Naive thymus-derived CD8-positive, alpha-beta T cell (primary cell): ENCODE measurements around the gene LATS1. TPM values are rescaled to one million over a fixed set of nuclear protein-coding genes. Genes with fewer than 3 reads are reported as not detected.
"Not testable (repeated sequence)": the region's sequence is repeated elsewhere in the genome, so short reads cannot be mapped to it uniquely, and the experiment has no call there.

Experiments
- ATAC-seq, 2 donors: fragments of 150-1000 bp; cut with Tn5 transposase in 1 of 2; sonication (Bioruptor Pico), chemical (Tn5 transposase) in 1 of 2; 1 replicate in 1 of 2; 2 replicates in 1 of 2; pipeline ENCODE4 v1.10.0; 2021; ENCODE audit warnings: mild to moderate bottlenecking in 2 of 2, moderate library complexity in 2 of 2
- POLR2A ChIA-PET: fragments of 350-600 bp; sonication (Branson Sonifier 250); formaldehyde crosslinking; loops from one replicate; lab custom pipeline; 2021; ENCODE audit warnings: antibody characterized with exemption; lab: Charles Lee
- DNase-seq, 10 donors: peaks; one replicate each; pipeline versions ENCODE4 v3.0.0 to v3.0.0-alpha.2; 2020 to 2022
- H3K27ac Mint-ChIP-seq, 10 donors: one replicate each; pipeline ENCODE4 v1.8.0; 2020 to 2022; ENCODE audit warnings: mild to moderate bottlenecking in 10 of 10, mixed read lengths in 10 of 10, moderate library complexity in 4 of 10, inconsistent platforms in 1 of 10
- H3K27me3 Mint-ChIP-seq, 5 donors: one replicate each; pipeline ENCODE4 v1.8.0; 2021 to 2022; ENCODE audit warnings: mixed read lengths in 5 of 5
- H3K36me3 Mint-ChIP-seq, 3 donors: one replicate each; pipeline ENCODE4 v1.8.0; 2020 to 2022; ENCODE audit warnings: mixed read lengths in 3 of 3, mild to moderate bottlenecking in 2 of 3, inconsistent platforms in 1 of 3
- H3K4me1 Mint-ChIP-seq, 4 donors: one replicate each; pipeline ENCODE4 v1.8.0; 2021 to 2022; ENCODE audit warnings: mixed read lengths in 4 of 4
- H3K4me3 Mint-ChIP-seq, 10 donors: one replicate each; pipeline ENCODE4 v1.8.0; 2020 to 2022; ENCODE audit warnings: mild to moderate bottlenecking in 10 of 10, mixed read lengths in 10 of 10, moderate library complexity in 6 of 10, inconsistent platforms in 1 of 10
- H3K9me3 Mint-ChIP-seq, 9 donors: one replicate each; pipeline ENCODE4 v1.8.0; 2020 to 2022; ENCODE audit warnings: mixed read lengths in 9 of 9, mild to moderate bottlenecking in 3 of 9, inconsistent platforms in 1 of 9, moderate library complexity in 1 of 9
- polyA plus RNA-seq, 3 donors: library from polyadenylated mRNA; unstranded; fragments of 300-500 nt; fragmentation: Illumina TruSeq; gene quantifications; one replicate each; pipeline ENCODE4 v1.2.3, GENCODE V29; 2021
- total RNA-seq, 8 experiments: library from RNA in 2 of 8; stranded (reverse) in 2 of 8; gene quantifications; one replicate each; pipeline ENCODE4 v1.2.3 and lab custom pipeline; 2021 to 2026

The LATS1 gene
- total and polyA plus RNA-seq, 5 experiments from 2014 or later = 6.8 to 55.7 (median 14.2) TPM

- Mint-ChIP-seq H3K27me3 (no peaks in the 10 kb centered on the region), H3K9me3 (no peaks in the 10 kb centered on the region), H3K27ac (peak overlapping the region in 3 of 10 donors; percentile 34 to 56 (median 51)), H3K36me3 (peaks cover 0 to 69% (median 9%) of the 10 kb centered on the region in 3 donors), H3K4me3 (no peak overlapping the region), H3K4me1 (peaks cover 15 to 34% (median 24%) of the 10 kb centered on the region in 4 donors)
- ATAC-seq (no peak), DNase-seq (no peak)
- POLR2A ChIA-PET = interaction anchor here (0.9 kb wide), 1 partner anchor 22 kb away, joined by 3 read pairs; no protein-coding TSS in a partner anchor
These were observed 23.0 kb downstream of the LATS1 start for GRCh38 chr6:149694921-149695320.

DNA sequence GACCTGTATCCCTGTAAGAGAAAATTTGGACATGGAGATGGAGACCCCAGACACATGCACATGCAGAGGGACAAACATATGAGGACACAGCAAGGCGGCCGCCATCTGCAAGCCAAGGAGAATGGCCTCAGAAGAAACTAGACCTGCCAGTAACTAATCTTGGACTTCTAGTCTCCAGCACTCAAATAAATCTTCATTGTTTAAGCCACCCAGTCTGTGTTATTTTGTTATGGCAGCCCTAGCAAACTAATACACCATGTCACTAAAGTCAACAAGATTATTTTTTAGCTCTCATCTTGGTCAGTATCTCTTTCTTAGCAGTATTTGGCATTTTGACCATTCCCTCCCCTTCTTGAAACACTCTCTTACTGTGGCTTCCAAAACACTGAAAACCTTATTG is 26.7 kb downstream of the LATS1 start:
- ATAC-seq (no peak), DNase-seq (no peak)
- H3K4me3 Mint-ChIP-seq = no peak overlapping the region
- H3K4me1 Mint-ChIP-seq = peaks cover 19 to 31% (median 23%) of the 10 kb centered on the region in 4 donors
- POLR2A ChIA-PET = no interaction called here
- H3K36me3 Mint-ChIP-seq = peaks cover 0 to 81% (median 9%) of the 10 kb centered on the region in 3 donors
- H3K27me3 Mint-ChIP-seq = no peaks in the 10 kb centered on the region
- no peaks in the 10 kb centered on the region for H3K9me3 Mint-ChIP-seq
- H3K27ac Mint-ChIP-seq = peak overlapping the region in 7 of 10 donors; percentile 8 to 85 (median 33)

DNA sequence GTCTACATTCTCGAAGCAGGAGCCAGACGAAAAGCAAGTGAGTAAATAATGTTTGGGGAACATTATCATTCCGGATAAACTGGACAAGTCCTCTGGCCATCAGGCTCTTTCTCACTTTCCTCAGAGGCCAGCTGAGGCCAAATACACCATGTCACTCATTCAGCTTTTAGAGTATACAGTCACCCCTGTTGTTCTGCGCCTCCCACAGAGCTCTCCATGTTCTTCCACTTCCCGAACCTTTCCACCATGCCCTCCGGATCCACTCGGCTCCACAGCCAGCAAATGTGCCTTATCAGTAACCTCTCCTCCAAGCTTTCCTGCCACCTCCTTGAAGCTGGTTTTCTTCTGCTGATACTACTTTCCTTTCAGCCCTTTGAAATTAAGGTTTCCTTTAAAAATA is 31.7 kb downstream of the LATS1 start:
- POLR2A ChIA-PET = no interaction called here
- Mint-ChIP-seq H3K36me3 (peaks cover 0 to 76% (median 15%) of the 10 kb centered on the region in 3 donors), H3K27me3 (no peaks in the 10 kb centered on the region), H3K4me3 (no peak overlapping the region), H3K27ac (peak overlapping the region in 8 of 10 donors; percentile 29 to 69 (median 54)), H3K9me3 (no peaks in the 10 kb centered on the region), H3K4me1 (peaks cover 15 to 29% (median 20%) of the 10 kb centered on the region in 4 donors)
- ATAC-seq = no peak
- no peak for DNase-seq

DNA sequence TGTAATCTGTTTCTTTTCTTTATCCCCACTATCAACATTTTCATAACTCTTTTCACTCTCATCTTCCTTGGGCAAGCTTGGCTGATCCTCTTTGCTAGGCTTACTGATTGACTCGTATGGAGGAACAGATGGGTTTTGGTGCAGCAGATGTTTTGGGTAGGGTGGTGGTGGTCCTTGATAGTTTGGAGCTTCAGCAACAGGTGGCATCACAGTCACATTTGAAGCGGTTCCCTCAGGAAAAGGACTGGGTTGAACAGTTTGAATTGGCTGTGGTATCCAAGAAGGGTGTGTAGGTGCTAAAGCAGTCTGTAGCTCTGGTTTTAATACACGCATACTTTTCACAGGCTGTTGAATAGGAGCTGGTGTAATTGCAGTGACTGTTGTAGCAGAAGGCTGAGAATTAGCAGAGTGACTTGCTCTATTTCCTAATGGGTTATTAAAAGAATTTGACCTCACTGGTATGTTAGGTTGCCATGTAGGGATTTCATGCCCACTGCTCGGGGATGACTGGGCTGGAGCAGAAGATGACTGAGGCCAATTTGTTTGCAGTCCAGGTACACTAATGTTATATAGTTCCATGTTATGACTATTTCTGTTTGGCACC is 34.5 kb downstream of the LATS1 start:
- Mint-ChIP-seq H3K27ac (peak overlapping the region in 4 of 10 donors; percentile 30 to 84 (median 44)), H3K27me3 (no peaks in the 10 kb centered on the region), H3K4me1 (peaks cover 10 to 31% (median 19%) of the 10 kb centered on the region in 4 donors), H3K36me3 (peaks cover 0 to 68% (median 17%) of the 10 kb centered on the region in 3 donors), H3K9me3 (no peaks in the 10 kb centered on the region), H3K4me3 (no peak overlapping the region)
- POLR2A ChIA-PET = no interaction called here
- no peak for DNase-seq
- no peak for ATAC-seq

DNA sequence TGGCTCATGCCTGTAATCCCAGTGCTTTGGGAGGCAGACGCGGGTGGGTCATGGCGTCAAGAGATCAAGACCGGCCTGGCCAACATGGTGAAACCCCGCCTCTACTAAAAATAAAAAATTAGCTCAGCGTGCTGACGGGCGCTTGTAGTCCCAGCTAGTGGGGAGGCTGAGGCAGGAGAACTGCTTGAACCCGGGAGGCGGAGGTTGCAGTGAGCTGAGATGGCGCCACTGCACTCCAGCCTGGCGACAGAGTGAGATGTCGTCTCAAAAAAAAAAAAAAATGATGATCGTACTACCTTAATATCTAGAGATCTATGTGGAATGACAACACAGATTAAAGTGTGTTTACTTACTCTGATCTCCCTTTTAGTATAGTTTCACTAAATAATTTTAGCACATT is 36.1 kb downstream of the LATS1 start:
- H3K4me3 Mint-ChIP-seq, POLR2A ChIA-PET: not testable (repeated sequence)

DNA sequence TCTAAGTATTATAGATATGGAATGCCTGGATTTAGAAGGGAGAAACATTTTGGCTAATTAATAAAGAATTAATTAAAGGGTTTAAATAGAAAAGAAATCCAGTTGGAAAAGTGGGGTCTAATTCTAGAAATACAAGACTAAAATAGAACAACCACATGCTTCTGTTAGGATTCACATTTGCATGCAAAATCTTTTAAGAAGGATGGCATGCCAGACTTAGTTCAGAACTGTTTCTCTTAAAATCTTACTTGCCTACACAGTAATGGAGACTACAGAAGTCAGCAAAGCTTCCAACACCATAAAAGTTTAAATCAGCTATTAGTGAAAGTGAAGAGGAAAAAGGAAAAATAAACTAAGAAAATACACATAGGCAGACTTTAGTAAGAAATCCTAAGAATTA is 36.7 kb downstream of the LATS1 start:
- POLR2A ChIA-PET = no interaction called here

More for the DNA sequence above, 36.1 kb downstream of the LATS1 start:
- H3K27ac Mint-ChIP-seq, H3K27me3 Mint-ChIP-seq, DNase-seq, ATAC-seq, H3K9me3 Mint-ChIP-seq: not testable (repeated sequence)
- peaks cover 8 to 26% (median 14%) of the 10 kb centered on the region in 4 donors for H3K4me1 Mint-ChIP-seq
- peaks cover 0 to 69% (median 18%) of the 10 kb centered on the region in 3 donors for H3K36me3 Mint-ChIP-seq

DNA sequence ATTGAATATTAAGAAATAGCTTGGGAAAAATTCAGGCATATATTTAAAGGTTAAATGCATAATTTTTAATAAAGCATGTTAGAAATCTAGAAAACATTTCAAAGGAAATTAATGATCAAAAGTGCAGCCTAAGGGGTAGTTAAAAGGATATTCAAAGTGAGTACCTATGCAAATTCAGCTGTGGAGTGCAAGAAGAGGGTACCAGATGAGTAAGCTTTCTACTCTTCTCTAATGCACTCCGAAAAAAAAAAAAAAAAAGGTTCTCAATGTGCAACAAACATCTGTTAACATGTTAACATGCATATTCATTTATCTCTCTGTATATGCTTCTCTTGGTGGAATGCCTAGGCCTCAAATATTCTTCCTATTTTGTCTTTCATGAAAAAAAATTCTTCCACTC is 37.4 kb downstream of the LATS1 start:
- ATAC-seq (no peak), DNase-seq (no peak)
- Mint-ChIP-seq H3K36me3 (peaks cover 0 to 67% (median 22%) of the 10 kb centered on the region in 3 donors), H3K9me3 (no peaks in the 10 kb centered on the region), H3K27me3 (no peaks in the 10 kb centered on the region), H3K4me1 (peaks cover 0 to 18% (median 8%) of the 10 kb centered on the region in 4 donors), H3K27ac (peak overlapping the region in 3 of 10 donors; percentile 14 to 41 (median 33)), H3K4me3 (no peak overlapping the region)
- POLR2A ChIA-PET = no interaction called here

More for the DNA sequence above, 36.7 kb downstream of the LATS1 start:
- Mint-ChIP-seq H3K4me1 (peaks cover 2 to 20% (median 8%) of the 10 kb centered on the region in 4 donors), H3K4me3 (no peak overlapping the region), H3K27me3 (no peaks in the 10 kb centered on the region), H3K27ac (peak overlapping the region in 5 of 10 donors; percentile 7 to 42 (median 25)), H3K36me3 (peaks cover 0 to 67% (median 22%) of the 10 kb centered on the region in 3 donors), H3K9me3 (no peaks in the 10 kb centered on the region)
- DNase-seq (no peak), ATAC-seq (no peak)

DNA sequence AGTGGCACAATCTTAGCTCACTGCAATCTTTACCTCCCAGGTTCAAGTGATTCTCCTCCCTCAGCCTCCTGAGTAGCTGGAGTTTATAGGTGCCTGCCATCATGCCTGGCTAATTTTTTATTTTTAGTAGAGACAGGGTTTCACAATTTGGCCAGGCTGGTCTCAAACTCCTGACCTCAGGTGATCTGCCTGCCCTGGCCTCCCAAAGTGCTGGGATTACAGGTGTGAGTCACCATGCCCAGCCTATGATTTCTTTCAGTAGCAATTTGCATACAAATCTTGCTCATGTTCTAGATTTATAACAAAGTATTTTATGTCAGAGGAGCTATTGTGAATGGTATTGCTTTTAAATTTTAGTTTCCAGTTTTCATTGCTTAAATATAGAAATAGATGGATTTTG is 45.6 kb downstream of the LATS1 start:
- not testable (repeated sequence) for H3K27me3 Mint-ChIP-seq, H3K4me3 Mint-ChIP-seq, ATAC-seq, H3K27ac Mint-ChIP-seq, H3K4me1 Mint-ChIP-seq, DNase-seq, H3K9me3 Mint-ChIP-seq
- peaks cover 0 to 84% (median 19%) of the 10 kb centered on the region in 3 donors for H3K36me3 Mint-ChIP-seq
- POLR2A ChIA-PET = interaction anchor here (0.6 kb wide), 1 partner anchor 979 kb away, joined by 4 read pairs; no protein-coding TSS in a partner anchor

GRCh38 chr6:149660028-149660427 is 57.9 kb downstream of the LATS1 start:
- H3K4me1 Mint-ChIP-seq = peaks cover 0 to 1% (median 0%) of the 10 kb centered on the region in 4 donors
- H3K4me3 Mint-ChIP-seq = no peak overlapping the region
- H3K36me3 Mint-ChIP-seq = peaks cover 0 to 50% (median 12%) of the 10 kb centered on the region in 3 donors
- no peaks in the 10 kb centered on the region for H3K9me3 Mint-ChIP-seq
- POLR2A ChIA-PET = interaction anchor here (0.5 to 0.9 kb wide), 2 partner anchors 13 to 108 kb away, joined by 3 to 4 read pairs; no protein-coding TSS in a partner anchor
- H3K27me3 Mint-ChIP-seq = no peaks in the 10 kb centered on the region
- no peak overlapping the region for H3K27ac Mint-ChIP-seq
- no peak for ATAC-seq
- DNase-seq = no peak

DNA sequence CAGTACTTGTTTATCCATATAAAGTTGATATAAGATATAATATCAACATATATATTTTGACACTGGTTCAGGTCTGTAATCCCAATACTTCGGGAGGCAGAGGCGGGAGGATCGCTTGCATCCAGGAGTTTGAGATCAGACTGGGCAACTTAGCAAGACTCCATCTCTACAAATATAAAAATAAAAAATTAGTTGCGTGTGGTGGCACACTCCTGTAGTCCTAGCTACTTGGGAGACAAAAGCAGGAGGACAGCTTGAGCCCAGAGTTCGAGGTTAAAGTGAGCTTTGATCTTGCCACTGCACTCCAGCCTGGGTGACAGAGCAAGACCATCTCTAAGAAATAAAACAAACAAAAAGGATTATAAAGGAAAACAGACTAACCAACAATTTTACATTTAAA is 60.5 kb downstream of the LATS1 start:
- Mint-ChIP-seq H3K4me1 (peaks cover 0 to 1% (median 0%) of the 10 kb centered on the region in 4 donors), H3K27ac (no peak overlapping the region), H3K4me3 (no peak overlapping the region), H3K9me3 (no peaks in the 10 kb centered on the region), H3K36me3 (peaks cover 0 to 28% (median 4%) of the 10 kb centered on the region in 3 donors), H3K27me3 (no peaks in the 10 kb centered on the region)
- no peak for ATAC-seq
- POLR2A ChIA-PET = no interaction called here
- no peak for DNase-seq

- Mint-ChIP-seq H3K4me3 (no peak overlapping the region), H3K4me1 (peaks cover 10 to 27% (median 19%) of the 10 kb centered on the region in 4 donors), H3K36me3 (no peaks in the 10 kb centered on the region), H3K27me3 (no peaks in the 10 kb centered on the region), H3K27ac (peak overlapping the region in 1 of 10 donors; percentile 7), H3K9me3 (no peaks in the 10 kb centered on the region)
- POLR2A ChIA-PET = no interaction called here
- no peak for ATAC-seq
- no peak for DNase-seq
These were observed 66.8 kb downstream of the LATS1 start for GRCh38 chr6:149651056-149651455.

DNA sequence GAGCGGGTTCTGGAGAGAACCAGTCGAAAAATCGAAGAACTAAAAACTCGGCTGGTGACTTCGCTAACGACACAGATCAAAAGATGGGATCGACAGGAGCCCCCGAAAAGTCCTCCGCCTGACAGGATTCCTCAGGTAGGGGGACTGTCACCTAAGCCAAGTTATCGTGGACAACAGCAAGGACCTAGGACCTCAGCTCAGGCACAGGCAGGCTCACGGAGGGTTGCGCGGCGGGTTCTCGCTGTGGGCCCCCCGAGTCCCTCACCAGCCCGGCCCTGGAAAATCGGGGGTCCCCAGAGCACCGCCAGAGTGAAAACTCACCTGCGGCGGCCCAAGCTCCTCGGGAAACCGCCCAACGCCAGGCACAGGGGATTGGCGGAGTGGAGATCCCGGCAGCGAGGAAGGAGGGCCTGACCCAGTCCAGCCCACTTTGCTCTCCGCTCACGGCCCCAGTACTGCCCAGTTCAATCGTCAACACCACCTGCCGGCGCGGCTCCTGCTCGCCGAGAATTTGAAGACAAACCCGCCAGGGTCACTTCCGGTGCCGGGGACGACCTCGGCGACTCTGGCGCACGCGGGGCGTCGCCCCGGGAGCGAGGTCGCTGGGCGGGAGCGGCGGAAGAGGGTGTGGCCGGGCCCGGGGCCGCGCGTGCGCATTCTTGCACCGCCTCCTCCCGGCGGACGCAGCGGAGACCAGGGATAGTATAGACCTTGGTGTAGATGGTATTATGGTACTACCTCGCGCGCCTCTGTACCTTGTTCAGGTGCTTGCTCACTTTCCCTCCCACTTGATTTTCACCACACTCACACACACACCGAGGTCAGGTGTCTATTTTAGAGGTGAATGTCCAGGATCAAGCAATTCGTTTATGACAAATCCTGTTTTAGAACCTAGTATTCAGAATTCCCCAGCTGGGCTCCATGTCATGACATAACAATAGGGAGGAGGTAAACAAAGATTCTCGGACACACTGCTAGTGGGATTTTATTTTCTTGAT is 69.5 kb downstream of the LATS1 start, which contains the start of gene KATNA1:
Gene KATNA1 (minus strand): TSS at position 567 of the 998 bp plus-strand sequence. CDS start 10,167 bp downstream, outside the sequence.
- peak; percentile 84 to 95 for ATAC-seq
- Mint-ChIP-seq H3K27me3 (no peaks in the 10 kb centered on the region), H3K36me3 (peaks cover 0 to 4% (median 0%) of the 10 kb centered on the region in 3 donors), H3K4me3 (peak within 1 kb of the TSS; percentile 87 to 97 (median 92)), H3K27ac (peak within 1 kb of the TSS; percentile 76 to 95 (median 91)), H3K4me1 (peaks cover 9 to 40% (median 29%) of the 10 kb centered on the region in 4 donors), H3K9me3 (no peaks in the 10 kb centered on the region)
- POLR2A ChIA-PET = interaction anchor here (0.9 to 1.8 kb wide), 3 partner anchors 70 to 84 kb away, joined by 4 to 7 read pairs (median 6); partner anchors contain the start of genes GINM1 and LATS1
- peak; percentile 71 to 89 (median 82) for DNase-seq
